ENCODE results near the gene BLMH. TPM values are rescaled to one million over a fixed set of nuclear protein-coding genes. Genes with fewer than 3 reads are reported as not detected.

BLMH gene
- total and polyA plus RNA-seq, 2 donors (not counting 3 experiments of a cell fraction or from before 2014, with no cell fraction given), result 24.6 to 65.8 TPM

DNA sequence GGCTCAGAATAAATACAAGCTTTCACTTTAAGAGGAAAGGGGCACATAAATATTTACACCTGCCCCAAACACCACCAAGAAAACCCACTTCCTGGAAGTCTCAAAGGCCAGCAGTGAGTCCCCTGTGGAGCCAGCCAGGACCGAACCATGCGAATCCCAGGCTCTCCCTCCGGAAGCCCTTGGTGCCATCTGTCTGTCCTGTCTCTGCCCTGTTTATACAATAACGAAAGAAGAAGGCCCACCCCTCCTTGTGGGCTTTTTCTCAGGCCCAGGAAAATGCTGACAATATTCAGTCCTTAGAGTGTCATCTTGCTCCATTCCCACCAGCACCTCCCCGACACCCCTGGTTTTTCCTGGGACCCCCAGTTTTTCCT lies 52.7 kb downstream of the BLMH start:
- POLR2A ChIA-PET, result no interaction called here
- Histone ChIP-seq H3K9me1 (replicated peaks; ENCODE audit: control insufficient read depth, extremely low read depth, insufficient read depth, low read length) (no peaks in the 10 kb centered on the region), H2AFZ (ENCODE audit: low read depth, low read length) (no peak overlapping the region), H3K27ac (ENCODE audit: insufficient read depth, low read depth, low read length) (no peak overlapping the region), H3K9me3 (replicated peaks; ENCODE audit: control insufficient read depth, insufficient read depth, low read length) (no peaks in the 10 kb centered on the region), H3K4me1 (ENCODE audit: control insufficient read depth, extremely low read depth, insufficient read depth, low read length) (peaks cover 8% of the 10 kb centered on the region), H3K4me3 (replicated peaks in 1 of 3; ENCODE audit: insufficient read depth in 1 of 3, low read depth in 1 of 3, low read length in 3 of 3) (no peak overlapping the region), H3K27me3 (ENCODE audit: control insufficient read depth in 2 of 2, insufficient read depth in 2 of 2, low read length in 2 of 2) (peaks cover 34 to 41% of the 10 kb centered on the region in 2 experiments), H3K9ac (replicated peaks; ENCODE audit: extremely low read depth, insufficient read depth, low read length) (no peak overlapping the region), H4K20me1 (replicated peaks; ENCODE audit: control insufficient read depth, extremely low read depth, insufficient read depth, low read length) (no peaks in the 10 kb centered on the region), H3K36me3 (ENCODE audit: control insufficient read depth in 2 of 2, extremely low read depth in 1 of 2, insufficient read depth in 2 of 2, low read length in 2 of 2) (no peaks in the 10 kb centered on the region), H3K4me2 (ENCODE audit: insufficient read depth, low read length) (no peak overlapping the region), H3K79me2 (ENCODE audit: control insufficient read depth, insufficient read depth, low read length) (no peaks in the 10 kb centered on the region)
- no peak for TF ChIP-seq JUN (IDR thresholded peaks at IDR 0.05; ENCODE audit: borderline replicate concordance, insufficient read depth, insufficient read length, low read depth)
- TF ChIP-seq MYC (IDR thresholded peaks at IDR 0.05; ENCODE audit: low read depth, low read length), result no peak
- no peak for TF ChIP-seq POLR2AphosphoS5 (IDR thresholded peaks at IDR 0.05; ENCODE audit: insufficient read depth, low read depth, low read length)
- no peak for TF ChIP-seq FOS (IDR thresholded peaks at IDR 0.05; ENCODE audit: borderline replicate concordance, insufficient read depth, low read length)
- TF ChIP-seq EZH2 (IDR thresholded peaks at IDR 0.05; ENCODE audit: borderline replicate concordance, low read depth, low read length, severe bottlenecking), result no peak
- TF ChIP-seq, protein P1, sequence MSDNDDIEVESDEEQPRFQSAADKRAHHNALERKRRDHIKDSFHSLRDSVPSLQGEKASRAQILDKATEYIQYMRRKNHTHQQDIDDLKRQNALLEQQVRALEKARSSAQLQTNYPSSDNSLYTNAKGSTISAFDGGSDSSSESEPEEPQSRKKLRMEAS (IDR thresholded peaks at IDR 0.05; ENCODE audit: insufficient read depth, insufficient read length), result no peak
- TF ChIP-seq, protein P2, sequence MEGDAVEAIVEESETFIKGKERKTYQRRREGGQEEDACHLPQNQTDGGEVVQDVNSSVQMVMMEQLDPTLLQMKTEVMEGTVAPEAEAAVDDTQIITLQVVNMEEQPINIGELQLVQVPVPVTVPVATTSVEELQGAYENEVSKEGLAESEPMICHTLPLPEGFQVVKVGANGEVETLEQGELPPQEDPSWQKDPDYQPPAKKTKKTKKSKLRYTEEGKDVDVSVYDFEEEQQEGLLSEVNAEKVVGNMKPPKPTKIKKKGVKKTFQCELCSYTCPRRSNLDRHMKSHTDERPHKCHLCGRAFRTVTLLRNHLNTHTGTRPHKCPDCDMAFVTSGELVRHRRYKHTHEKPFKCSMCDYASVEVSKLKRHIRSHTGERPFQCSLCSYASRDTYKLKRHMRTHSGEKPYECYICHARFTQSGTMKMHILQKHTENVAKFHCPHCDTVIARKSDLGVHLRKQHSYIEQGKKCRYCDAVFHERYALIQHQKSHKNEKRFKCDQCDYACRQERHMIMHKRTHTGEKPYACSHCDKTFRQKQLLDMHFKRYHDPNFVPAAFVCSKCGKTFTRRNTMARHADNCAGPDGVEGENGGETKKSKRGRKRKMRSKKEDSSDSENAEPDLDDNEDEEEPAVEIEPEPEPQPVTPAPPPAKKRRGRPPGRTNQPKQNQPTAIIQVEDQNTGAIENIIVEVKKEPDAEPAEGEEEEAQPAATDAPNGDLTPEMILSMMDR (IDR thresholded peaks at IDR 0.05; ENCODE audit: extremely low read depth in 1 of 2, insufficient read depth in 1 of 2, low read depth in 1 of 2, low read length in 2 of 2), result no peak
- no peak for TF ChIP-seq POLR2A (IDR thresholded peaks at IDR 0.05; ENCODE audit: low read depth, low read length)
- no peak for TF ChIP-seq GATA2 (IDR thresholded peaks at IDR 0.05; ENCODE audit: insufficient read depth, insufficient read length, low read depth, low read length)
- DNase-seq (ENCODE audit: low read depth, low spot score), result no peak
- intact Hi-C loops (cut with micrococcal nuclease), result loop anchor here (5.0 kb wide), 1 partner anchor 112 kb away; no protein-coding TSS in a partner anchor
- FAIRE-seq, result no peak
- BruUV-seq (replicated peaks), result no TSS peak
- dilution Hi-C loops (cut with MboI; ENCODE audit: extremely low pct_ligation_motif_present, low sequenced_read_pairs), result no loop called here
- CTCF ChIA-PET, result interaction anchor here (1.0 to 5.2 kb wide), 2 partner anchors 39 to 114 kb away, joined by 4 to 73 read pairs; no protein-coding TSS in a partner anchor

Data from endothelial cell of umbilical vein (primary cell).